OCI-LY3 (cell line): ENCODE measurements around the gene SMARCD2.
A peak's percentile ranks its signal among the peaks of the same experiment; 100 is the strongest.
"Not testable (repeated sequence)": the region's sequence is repeated elsewhere in the genome, so short reads cannot be mapped to it uniquely, and the experiment has no call there.

ENCODE experiments used
- H2AFZ ChIP-seq: fragments of 200-600, 300-600 bp; shearing (Covaris generic); 2 replicates; pipeline ENCODE4 v1.6.0; 2014; ENCODE audit warnings: antibody characterized with exemption, low read depth, low read length
- H3K27ac ChIP-seq: fragments of 200-600, 300-600 bp; sonication (generic); 2 replicates; pipeline ENCODE4 v1.5.1; 2014; ENCODE audit warnings: mild to moderate bottlenecking, low read length, moderate library complexity, mixed read lengths
- H3K27me3 ChIP-seq: fragments of 200-600, 300-600 bp; sonication (generic); 2 replicates; pipeline ENCODE4 v1.6.1; 2014; ENCODE audit warnings: low read depth, low read length, mixed read lengths
- H3K36me3 ChIP-seq: fragments of 200-600, 300-600 bp; sonication (generic); replicated peaks from 2 replicates; pipeline ENCODE3; 2014; ENCODE audit warnings: low read depth, low read length, mixed read lengths
- H3K4me1 ChIP-seq: fragments of 300-600, 200-600 bp; sonication (generic); 2 replicates; pipeline ENCODE4 v1.6.1; 2014; ENCODE audit warnings: low read length, mixed read lengths
- H3K4me2 ChIP-seq: fragments of 200-600, 300-600 bp; sonication (generic); 2 replicates; pipeline ENCODE4 v1.6.1; 2014; ENCODE audit warnings: low read length, mixed read lengths
- H3K4me3 ChIP-seq: fragments of 300-600, 200-600 bp; sonication (generic); 2 replicates; pipeline ENCODE4 v1.5.1; 2014; ENCODE audit warnings: antibody characterized with exemption, mild to moderate bottlenecking, low read length, moderate library complexity
- H3K79me2 ChIP-seq: fragments of 300-600, 200-600 bp; shearing (Covaris generic); 2 replicates; pipeline ENCODE4 v1.6.1; 2014; ENCODE audit warnings: mild to moderate bottlenecking, low read length, mixed read lengths
- H3K9ac ChIP-seq: fragments of 300-600, 200-600 bp; shearing (Covaris generic); 2 replicates; pipeline ENCODE4 v1.6.0; 2014; ENCODE audit warnings: mild to moderate bottlenecking, low read length, moderate library complexity
- H3K9me3 ChIP-seq: fragments of 200-600, 300-600 bp; shearing (Covaris generic); 2 replicates; pipeline ENCODE4 v1.6.1; 2014; ENCODE audit warnings: low read length, mixed read lengths; ENCODE audit not compliant: insufficient read depth
- H4K20me1 ChIP-seq: fragments of 200-600, 300-600 bp; sonication (generic); 2 replicates; pipeline ENCODE4 v1.6.1; 2016; ENCODE audit warnings: low read length, mixed read lengths; ENCODE audit not compliant: insufficient read depth
- EZH2phosphoT487 ChIP-seq: fragments of 200-600 bp; shearing (Covaris generic); IDR thresholded peaks from 2 replicates; pipeline ENCODE4 v1.6.1; 2018; ENCODE audit warnings: antibody characterized with exemption, mixed run types, low read depth
- TF ChIP-seq, protein P1 (sequence below): fragments of 200-600, 300-600 bp; sonication (generic); IDR thresholded peaks from 2 replicates; pipeline ENCODE4 v1.5.1; 2014; ENCODE audit warnings: antibody characterized with exemption, low read length, low read depth

The SMARCD2 gene

GRCh38 chr17:63881935-63882601 is 39.6 kb upstream of the SMARCD2 start, which contains the start of gene GH2:
GH2 (minus strand) TSS chr17:63881944; CDS start chr17:63881801, 143 bp downstream.
- no peaks in the 10 kb centered on the region for H3K9me3 ChIP-seq
- H2AFZ ChIP-seq: no peak within 1 kb of the TSS
- no peak within 1 kb of the TSS for H3K9ac ChIP-seq
- no peaks in the 10 kb centered on the region for H4K20me1 ChIP-seq
- H3K4me2 ChIP-seq: no peak within 1 kb of the TSS
- H3K27me3 ChIP-seq: no peaks in the 10 kb centered on the region
- H3K4me1 ChIP-seq: peaks cover 11% of the 10 kb centered on the region; the same call in 1 of the 2 replicates
- no peak within 1 kb of the TSS for H3K27ac ChIP-seq
- H3K36me3 ChIP-seq: no peaks in the 10 kb centered on the region
- no peak for TF ChIP-seq EZH2phosphoT487
- TF ChIP-seq, protein P1, sequence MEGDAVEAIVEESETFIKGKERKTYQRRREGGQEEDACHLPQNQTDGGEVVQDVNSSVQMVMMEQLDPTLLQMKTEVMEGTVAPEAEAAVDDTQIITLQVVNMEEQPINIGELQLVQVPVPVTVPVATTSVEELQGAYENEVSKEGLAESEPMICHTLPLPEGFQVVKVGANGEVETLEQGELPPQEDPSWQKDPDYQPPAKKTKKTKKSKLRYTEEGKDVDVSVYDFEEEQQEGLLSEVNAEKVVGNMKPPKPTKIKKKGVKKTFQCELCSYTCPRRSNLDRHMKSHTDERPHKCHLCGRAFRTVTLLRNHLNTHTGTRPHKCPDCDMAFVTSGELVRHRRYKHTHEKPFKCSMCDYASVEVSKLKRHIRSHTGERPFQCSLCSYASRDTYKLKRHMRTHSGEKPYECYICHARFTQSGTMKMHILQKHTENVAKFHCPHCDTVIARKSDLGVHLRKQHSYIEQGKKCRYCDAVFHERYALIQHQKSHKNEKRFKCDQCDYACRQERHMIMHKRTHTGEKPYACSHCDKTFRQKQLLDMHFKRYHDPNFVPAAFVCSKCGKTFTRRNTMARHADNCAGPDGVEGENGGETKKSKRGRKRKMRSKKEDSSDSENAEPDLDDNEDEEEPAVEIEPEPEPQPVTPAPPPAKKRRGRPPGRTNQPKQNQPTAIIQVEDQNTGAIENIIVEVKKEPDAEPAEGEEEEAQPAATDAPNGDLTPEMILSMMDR: peak; percentile 46
- H3K79me2 ChIP-seq: no peaks in the 10 kb centered on the region
- no peak within 1 kb of the TSS for H3K4me3 ChIP-seq

DNA sequence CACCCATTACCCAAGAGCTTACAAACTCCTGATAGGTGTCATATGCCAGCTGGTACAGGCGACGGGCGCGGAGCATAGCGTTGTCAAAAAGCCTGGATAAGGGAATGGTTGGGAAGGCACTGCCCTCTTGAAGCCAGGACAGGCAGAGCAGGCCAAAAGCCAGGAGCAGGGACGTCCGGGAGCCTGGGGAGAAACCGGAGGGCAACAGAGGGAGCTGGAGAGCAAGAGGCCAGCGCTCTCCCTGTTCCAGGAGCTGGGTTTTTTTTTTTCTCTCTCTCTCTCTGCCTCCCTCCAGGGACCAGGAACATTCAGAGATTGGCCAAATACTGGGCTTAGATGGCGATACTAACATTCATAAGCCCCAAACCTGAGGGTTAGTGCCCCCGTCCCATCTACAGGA is 38.9 kb upstream of the SMARCD2 start:
- H3K36me3 ChIP-seq, H3K27me3 ChIP-seq, H3K4me3 ChIP-seq, H3K79me2 ChIP-seq, H4K20me1 ChIP-seq, H3K9ac ChIP-seq, H2AFZ ChIP-seq, H3K27ac ChIP-seq, H3K4me2 ChIP-seq, H3K9me3 ChIP-seq: not testable (repeated sequence)
- peaks cover 11% of the 10 kb centered on the region; the same call in 1 of the 2 replicates for H3K4me1 ChIP-seq

DNA sequence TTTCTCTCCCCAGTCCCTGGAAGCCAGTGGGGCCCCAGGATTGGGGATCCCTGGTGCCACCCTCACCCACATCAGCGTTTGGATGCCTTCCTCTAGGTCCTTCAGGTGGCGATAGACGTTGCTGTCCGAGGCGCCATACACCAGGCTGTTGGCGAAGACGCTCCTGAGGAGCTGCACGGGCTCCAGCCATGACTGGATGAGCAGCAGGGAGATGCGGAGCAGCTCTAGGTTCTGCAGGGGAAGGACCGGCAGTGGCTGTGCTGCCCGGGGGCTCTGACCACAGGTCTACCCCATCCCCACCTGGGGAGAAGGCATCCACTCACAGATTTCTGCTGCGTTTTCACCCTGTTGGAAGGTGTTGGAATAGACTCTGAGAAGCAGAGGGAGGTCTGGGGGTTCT is 38.2 kb upstream of the SMARCD2 start:
- peaks cover 11% of the 10 kb centered on the region; the same call in 1 of the 2 replicates for H3K4me1 ChIP-seq
- no peak overlapping the region for H3K9ac ChIP-seq
- H3K27me3 ChIP-seq: no peaks in the 10 kb centered on the region
- TF ChIP-seq EZH2phosphoT487: no peak
- TF ChIP-seq, protein P1: no peak
- no peak overlapping the region for H3K4me2 ChIP-seq
- no peaks in the 10 kb centered on the region for H3K79me2 ChIP-seq
- no peaks in the 10 kb centered on the region for H3K9me3 ChIP-seq
- no peak overlapping the region for H3K4me3 ChIP-seq
- H3K27ac ChIP-seq: no peak overlapping the region
- H4K20me1 ChIP-seq: no peaks in the 10 kb centered on the region
- no peaks in the 10 kb centered on the region for H3K36me3 ChIP-seq
- no peak overlapping the region for H2AFZ ChIP-seq

GRCh38 chr17:63878413-63878812 is 35.9 kb upstream of the SMARCD2 start:
- H2AFZ ChIP-seq: peak overlapping the region; percentile 46; the same call in 1 of the 2 replicates
- H3K79me2 ChIP-seq, H3K27me3 ChIP-seq, H3K4me3 ChIP-seq, H3K36me3 ChIP-seq, H3K9me3 ChIP-seq, H3K9ac ChIP-seq, H3K27ac ChIP-seq, H4K20me1 ChIP-seq: not testable (repeated sequence)
- H3K4me1 ChIP-seq: peaks cover 11% of the 10 kb centered on the region; the same call in 1 of the 2 replicates
- peak overlapping the region; percentile 48 for H3K4me2 ChIP-seq

GRCh38 chr17:63874693-63875092 is 32.2 kb upstream of the SMARCD2 start:
- not testable (repeated sequence) for H3K36me3 ChIP-seq

GRCh38 chr17:63874061-63874626 is 31.7 kb upstream of the SMARCD2 start:
- H3K9me3 ChIP-seq, H4K20me1 ChIP-seq, H2AFZ ChIP-seq, H3K4me1 ChIP-seq, H3K79me2 ChIP-seq, H3K4me3 ChIP-seq, H3K36me3 ChIP-seq, H3K27ac ChIP-seq, H3K27me3 ChIP-seq, H3K4me2 ChIP-seq, H3K9ac ChIP-seq: not testable (repeated sequence)

More at GRCh38 chr17:63874693-63875092, 32.2 kb upstream of the SMARCD2 start:
- H3K9me3 ChIP-seq, H3K4me3 ChIP-seq, H3K27me3 ChIP-seq, H3K27ac ChIP-seq, H3K79me2 ChIP-seq, H3K4me1 ChIP-seq, H3K4me2 ChIP-seq, H2AFZ ChIP-seq, H3K9ac ChIP-seq, H4K20me1 ChIP-seq: not testable (repeated sequence)

DNA sequence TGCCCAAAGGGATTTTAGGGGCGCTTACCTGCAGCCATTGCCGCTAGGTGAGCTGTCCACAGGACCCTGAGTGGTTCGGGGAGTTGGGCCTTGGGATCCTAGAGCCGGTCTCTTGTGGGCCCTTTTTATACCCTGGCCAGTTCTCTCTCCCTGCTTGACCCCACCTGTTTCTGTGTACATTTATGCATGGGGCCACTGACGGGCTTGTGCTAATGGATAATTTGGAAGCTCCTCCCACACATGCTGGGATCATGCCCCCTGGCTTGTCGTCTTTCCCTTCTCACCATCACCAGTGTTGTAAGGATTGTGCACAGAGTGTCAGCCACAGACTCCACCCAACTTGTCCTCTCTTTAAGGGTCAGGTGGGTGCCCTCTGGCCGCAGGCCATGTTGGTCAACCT is 31.1 kb upstream of the SMARCD2 start, which contains the start of gene CSH2:
TSS of gene CSH2 (minus strand) at position 101 of the 400 bp plus-strand sequence. CDS start at position 38, 63 bp downstream.
- not testable (repeated sequence) for H4K20me1 ChIP-seq, H3K27me3 ChIP-seq, H3K9me3 ChIP-seq, H3K79me2 ChIP-seq, H3K4me1 ChIP-seq, H3K36me3 ChIP-seq, H3K4me2 ChIP-seq, H2AFZ ChIP-seq, H3K9ac ChIP-seq, H3K27ac ChIP-seq, H3K4me3 ChIP-seq
